Measurements from ENCODE around the gene LYSET.

GRCh38 chr14:93212432-93212831 is 27.3 kb downstream of the LYSET start:
- TF ChIP-seq POLR2AphosphoS5 (IDR thresholded peaks at IDR 0.05; ENCODE audit: borderline replicate concordance, low read depth, low read length): no peak
- TF ChIP-seq EZH2 (IDR thresholded peaks at IDR 0.05): no peak
- TF ChIP-seq FOXP2 (optimal IDR thresholded peaks at IDR 0.05; ENCODE audit: control extremely low read depth, extremely low read length, insufficient read depth): no peak

All from SK-N-MC (cell line).